GM13977 (cell line): ENCODE data around the gene SNN.

Experiments used
- DNase-seq: peaks from one replicate; pipeline ENCODE4 v3.0.0; 2012; ENCODE audit warnings: low spot score
- in situ Hi-C: fragments of 300-500 bp; cut with MboI; formaldehyde crosslinking; loops from one replicate; pipeline ENCODE4 v1.12.0; 2022; ENCODE audit warnings: low sequenced_read_pairs, low pct_unique_long_range_greater_than_20kb, mixed read lengths, inconsistent platforms; ENCODE audit not compliant: unreplicated experiment
- TF ChIP-seq, protein P1 (sequence below): IDR thresholded peaks from 2 replicates; pipeline ENCODE4 v1.5.1; 2012; ENCODE audit warnings: mild to moderate bottlenecking, control low read depth; ENCODE audit not compliant: insufficient read depth; ENCODE audit errors: extremely low read depth, missing control alignments

Gene SNN

DNA sequence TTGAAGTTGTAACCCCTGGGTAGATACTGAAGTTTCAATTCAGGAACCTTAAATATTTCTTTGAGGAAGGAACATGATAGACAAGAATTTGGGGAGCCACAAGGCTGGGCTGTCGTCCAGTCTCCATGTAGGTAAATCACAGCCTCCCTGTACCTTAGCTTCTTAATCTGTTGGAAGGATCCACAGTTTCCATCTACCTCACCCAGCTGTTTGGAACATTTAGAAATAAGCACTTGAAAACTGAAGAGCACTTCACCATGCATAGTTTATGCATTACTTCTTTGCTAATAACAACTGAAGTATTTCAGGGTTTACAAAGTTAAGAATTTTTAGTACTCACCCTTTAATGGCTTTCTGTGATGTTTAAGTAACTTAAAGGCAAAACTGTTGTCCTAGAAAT lies 57.2 kb downstream of the SNN start:
- no peak for DNase-seq
- in situ Hi-C loops = no loop called here
- TF ChIP-seq, protein P1, sequence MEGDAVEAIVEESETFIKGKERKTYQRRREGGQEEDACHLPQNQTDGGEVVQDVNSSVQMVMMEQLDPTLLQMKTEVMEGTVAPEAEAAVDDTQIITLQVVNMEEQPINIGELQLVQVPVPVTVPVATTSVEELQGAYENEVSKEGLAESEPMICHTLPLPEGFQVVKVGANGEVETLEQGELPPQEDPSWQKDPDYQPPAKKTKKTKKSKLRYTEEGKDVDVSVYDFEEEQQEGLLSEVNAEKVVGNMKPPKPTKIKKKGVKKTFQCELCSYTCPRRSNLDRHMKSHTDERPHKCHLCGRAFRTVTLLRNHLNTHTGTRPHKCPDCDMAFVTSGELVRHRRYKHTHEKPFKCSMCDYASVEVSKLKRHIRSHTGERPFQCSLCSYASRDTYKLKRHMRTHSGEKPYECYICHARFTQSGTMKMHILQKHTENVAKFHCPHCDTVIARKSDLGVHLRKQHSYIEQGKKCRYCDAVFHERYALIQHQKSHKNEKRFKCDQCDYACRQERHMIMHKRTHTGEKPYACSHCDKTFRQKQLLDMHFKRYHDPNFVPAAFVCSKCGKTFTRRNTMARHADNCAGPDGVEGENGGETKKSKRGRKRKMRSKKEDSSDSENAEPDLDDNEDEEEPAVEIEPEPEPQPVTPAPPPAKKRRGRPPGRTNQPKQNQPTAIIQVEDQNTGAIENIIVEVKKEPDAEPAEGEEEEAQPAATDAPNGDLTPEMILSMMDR = no peak

DNA sequence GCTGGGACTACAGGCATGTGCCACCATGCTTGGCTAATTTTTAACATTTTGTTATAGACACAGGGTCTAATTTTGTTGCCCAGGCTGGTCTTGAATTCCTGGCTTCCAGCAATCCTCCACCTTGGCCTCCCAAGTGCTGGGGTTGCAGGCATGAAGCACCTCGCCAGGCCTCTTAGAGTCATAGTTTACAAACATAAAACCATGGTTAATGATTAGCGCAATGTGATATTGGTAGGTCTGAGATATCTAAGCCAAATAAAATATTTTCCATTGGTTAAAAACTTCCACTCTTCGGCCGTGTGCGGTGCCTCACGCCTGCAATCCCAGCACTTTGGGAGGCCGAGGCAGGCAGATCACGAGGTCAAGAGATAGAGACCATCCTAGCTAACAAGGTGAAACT lies 57.8 kb downstream of the SNN start:
- TF ChIP-seq, protein P1 = no peak
- no peak for DNase-seq
- in situ Hi-C loops = no loop called here

DNA sequence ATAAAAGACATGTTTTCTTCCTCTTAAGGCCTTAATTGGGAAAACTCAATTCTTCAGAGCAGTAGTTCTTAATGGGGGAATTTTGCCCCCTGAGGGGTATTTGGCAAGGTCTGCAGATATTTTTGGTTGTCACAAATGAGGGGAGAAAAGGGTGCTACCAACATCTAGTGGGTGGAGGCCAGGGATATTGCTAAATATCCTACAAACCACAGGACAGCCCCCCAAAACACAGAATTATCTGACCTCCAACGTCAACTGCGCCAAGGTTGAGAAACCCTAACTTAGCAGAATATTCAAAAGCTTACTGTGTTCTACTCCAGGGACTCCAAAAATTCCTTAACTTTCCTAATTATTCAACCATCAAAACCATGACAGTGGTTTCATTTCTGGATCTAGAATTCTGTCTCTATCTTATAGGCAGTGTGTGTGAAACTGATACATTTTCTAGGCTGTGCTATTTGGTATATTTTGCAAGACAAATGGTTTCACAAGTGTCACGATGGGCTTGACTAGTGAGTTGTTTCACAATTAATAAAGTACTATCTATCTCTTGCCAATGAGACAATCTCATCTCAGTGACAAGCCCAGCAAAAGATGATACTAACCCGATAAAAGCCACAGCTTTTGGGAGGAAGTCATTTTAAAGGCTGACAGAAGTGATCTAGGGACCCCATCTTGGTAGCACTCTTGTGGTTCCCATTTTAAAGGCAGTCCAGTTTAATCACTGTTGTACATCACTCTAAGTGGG lies 59.7 kb downstream of the SNN start:
- peak; percentile 53 for DNase-seq
- TF ChIP-seq, protein P1 = no peak
- in situ Hi-C loops = no loop called here
